Stimulated activated CD4-positive, alpha-beta T cell treated with anti-CD3 and anti-CD28 coated beads, Interleukin-4, amount 100 ng/mL, for 48 hours (primary cell): Measurements from ENCODE around the gene SEC22C.
"Not testable (repeated sequence)": the region's sequence is repeated elsewhere in the genome, so short reads cannot be mapped to it uniquely, and the experiment has no call there.

ENCODE experiments used
- DNase-seq, 2 donors: peaks; one replicate each; pipeline ENCODE4 v3.0.0-alpha.2; 2020; ENCODE audit warnings: low read depth in 2 of 2

SEC22C gene

GRCh38 chr3:42581709-42582473, at the start of gene SEC22C:
TSS of gene SEC22C (minus strand) at chr3:42581967. CDS start at chr3:42569046, 12,921 bp downstream.
- peak; percentile 92 to 95 for DNase-seq

- DNase-seq: no peak
Measured at GRCh38 chr3:42613462-42613861, 31.7 kb upstream of the SEC22C start.

- no peak for DNase-seq
Measured at GRCh38 chr3:42612928-42613327, 31.2 kb upstream of the SEC22C start.

GRCh38 chr3:42612217-42612616, 30.4 kb upstream of the SEC22C start:
- no peak for DNase-seq

- no peak for DNase-seq
Measured at GRCh38 chr3:42610976-42611375, 29.2 kb upstream of the SEC22C start.

GRCh38 chr3:42608581-42608980, 26.8 kb upstream of the SEC22C start:
- DNase-seq: no peak

GRCh38 chr3:42605546-42606173, 23.9 kb upstream of the SEC22C start:
- no peak for DNase-seq

- DNase-seq: no peak
Measured at GRCh38 chr3:42602961-42603360, 21.2 kb upstream of the SEC22C start.

GRCh38 chr3:42601896-42602581, 20.3 kb upstream of the SEC22C start:
- no peak for DNase-seq

- peak; percentile 43 to 52 for DNase-seq
Measured at GRCh38 chr3:42600958-42601675, 19.4 kb upstream of the SEC22C start.

GRCh38 chr3:42600111-42600957, 18.6 kb upstream of the SEC22C start, which contains the start of gene NKTR:
TSS of gene NKTR (plus strand) at chr3:42600686. CDS start at chr3:42601007, 321 bp downstream.
- peak; percentile 96 to 100 for DNase-seq

- DNase-seq: not testable (repeated sequence)
Measured at GRCh38 chr3:42597098-42597497, 15.3 kb upstream of the SEC22C start.

GRCh38 chr3:42595682-42596081, 13.9 kb upstream of the SEC22C start:
- DNase-seq: no peak

GRCh38 chr3:42593635-42594034, 11.9 kb upstream of the SEC22C start:
- no peak for DNase-seq

- DNase-seq: no peak
Measured at GRCh38 chr3:42591811-42592210, 10.0 kb upstream of the SEC22C start.

- DNase-seq: no peak
Measured at GRCh38 chr3:42590989-42591756, 9.4 kb upstream of the SEC22C start.

- DNase-seq: no peak
Measured at GRCh38 chr3:42589382-42590109, 7.8 kb upstream of the SEC22C start.

GRCh38 chr3:42588625-42589024, 6.9 kb upstream of the SEC22C start:
- no peak for DNase-seq

GRCh38 chr3:42582474-42583070, 805 bp upstream of the SEC22C start:
- no peak for DNase-seq
